Measurements from ENCODE around the gene PCOLCE2.

DNA sequence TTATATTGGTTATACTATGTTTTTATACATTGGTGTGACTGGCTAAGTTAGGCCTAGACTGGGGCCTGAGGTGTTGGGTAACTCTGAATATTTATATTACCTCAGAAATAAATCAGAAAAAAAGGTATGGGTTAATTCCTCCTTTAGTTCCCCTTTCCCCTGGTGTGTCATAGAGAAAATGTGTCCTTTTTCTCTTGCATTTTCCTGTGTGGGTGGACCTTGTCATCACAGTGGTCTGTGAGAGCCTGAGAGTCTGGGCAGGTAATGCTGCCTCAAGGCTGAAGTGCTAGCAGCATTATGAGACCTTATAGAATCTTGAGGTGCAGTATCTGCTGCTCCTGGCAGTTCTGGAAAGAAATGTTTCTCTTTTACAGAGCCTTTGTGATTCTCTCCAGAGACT, 69.7 kb downstream of the PCOLCE2 start:
- TF ChIP-seq, protein P1, sequence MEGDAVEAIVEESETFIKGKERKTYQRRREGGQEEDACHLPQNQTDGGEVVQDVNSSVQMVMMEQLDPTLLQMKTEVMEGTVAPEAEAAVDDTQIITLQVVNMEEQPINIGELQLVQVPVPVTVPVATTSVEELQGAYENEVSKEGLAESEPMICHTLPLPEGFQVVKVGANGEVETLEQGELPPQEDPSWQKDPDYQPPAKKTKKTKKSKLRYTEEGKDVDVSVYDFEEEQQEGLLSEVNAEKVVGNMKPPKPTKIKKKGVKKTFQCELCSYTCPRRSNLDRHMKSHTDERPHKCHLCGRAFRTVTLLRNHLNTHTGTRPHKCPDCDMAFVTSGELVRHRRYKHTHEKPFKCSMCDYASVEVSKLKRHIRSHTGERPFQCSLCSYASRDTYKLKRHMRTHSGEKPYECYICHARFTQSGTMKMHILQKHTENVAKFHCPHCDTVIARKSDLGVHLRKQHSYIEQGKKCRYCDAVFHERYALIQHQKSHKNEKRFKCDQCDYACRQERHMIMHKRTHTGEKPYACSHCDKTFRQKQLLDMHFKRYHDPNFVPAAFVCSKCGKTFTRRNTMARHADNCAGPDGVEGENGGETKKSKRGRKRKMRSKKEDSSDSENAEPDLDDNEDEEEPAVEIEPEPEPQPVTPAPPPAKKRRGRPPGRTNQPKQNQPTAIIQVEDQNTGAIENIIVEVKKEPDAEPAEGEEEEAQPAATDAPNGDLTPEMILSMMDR (IDR thresholded peaks at IDR 0.05): no peak
- TF ChIP-seq POLR2A (IDR thresholded peaks at IDR 0.05): no peak

All from adrenal gland (tissue), 5 donors.